ENCODE data around the gene CAMKMT. TPM values are rescaled to one million over a fixed set of nuclear protein-coding genes. Genes with fewer than 3 reads are reported as not detected.

CAMKMT gene
- total RNA-seq, 1 donor from 2014 or later = 8.4 TPM

DNA sequence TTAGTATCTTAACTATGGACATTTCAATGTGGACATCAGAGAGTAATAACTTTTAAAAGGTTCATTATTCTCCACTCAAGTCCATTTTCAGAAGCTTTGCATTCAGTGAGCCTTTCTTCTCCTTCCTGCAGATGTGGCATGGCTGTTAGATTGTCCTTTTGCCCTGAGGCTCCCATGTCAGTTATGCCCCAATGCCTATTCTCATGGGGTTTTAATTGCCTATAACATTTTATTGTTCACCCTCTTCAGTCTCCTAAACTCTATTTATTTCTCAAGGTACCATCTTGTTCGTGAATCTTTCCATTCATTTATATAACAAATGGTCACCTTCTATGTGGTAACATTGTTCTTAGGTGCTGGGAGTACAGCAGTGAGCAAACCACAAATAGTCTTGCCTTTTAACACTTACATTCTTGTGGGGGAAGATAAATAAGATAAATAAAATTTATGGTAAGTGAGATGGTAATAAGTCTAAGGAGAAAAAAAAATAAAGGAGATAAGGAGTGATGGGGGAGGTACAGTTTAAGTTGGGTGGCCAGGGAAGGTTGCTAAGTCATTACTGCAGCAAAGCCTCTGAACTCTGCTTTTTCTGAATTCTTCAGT lies 301.8 kb downstream of the CAMKMT start:
- no peak for ATAC-seq

DNA sequence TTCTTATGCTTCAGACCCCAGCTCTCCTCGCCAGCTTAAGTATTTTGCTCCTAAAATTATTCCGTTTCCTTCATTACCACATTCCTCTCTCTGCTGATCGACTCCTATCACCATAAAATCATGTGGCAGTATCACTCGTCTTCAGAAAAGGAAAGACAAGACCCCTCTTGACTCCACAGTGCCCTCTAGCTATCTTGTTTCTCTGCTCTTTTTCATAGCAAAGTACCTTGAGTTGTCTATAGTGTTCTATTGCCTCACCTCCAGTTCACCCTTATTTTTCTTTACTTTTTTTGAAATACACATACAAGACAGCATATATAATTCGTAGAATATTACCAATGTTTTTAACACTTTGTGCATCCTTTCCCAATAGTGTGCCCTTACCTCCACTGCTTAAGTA lies 306.6 kb downstream of the CAMKMT start:
- no peak for ATAC-seq

DNA sequence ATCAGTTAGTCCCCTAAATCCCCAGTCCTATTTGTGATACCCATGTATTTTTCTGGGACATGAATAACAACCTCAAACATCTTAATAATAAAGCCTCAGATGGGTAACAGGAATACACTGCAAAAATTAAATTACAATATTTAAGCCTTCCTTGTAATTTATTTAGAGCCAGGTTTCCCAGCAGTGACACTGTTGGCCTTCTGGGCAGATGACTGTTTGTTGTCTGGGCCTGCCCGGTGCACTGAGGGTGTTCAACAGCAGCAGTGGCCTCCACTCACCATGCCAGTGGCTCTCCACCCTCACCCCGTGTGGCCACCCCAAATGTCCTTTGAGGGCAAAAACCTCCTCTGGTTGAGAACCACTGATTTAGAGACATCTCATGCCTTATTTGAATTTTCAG lies 309.5 kb downstream of the CAMKMT start:
- ATAC-seq = no peak

DNA sequence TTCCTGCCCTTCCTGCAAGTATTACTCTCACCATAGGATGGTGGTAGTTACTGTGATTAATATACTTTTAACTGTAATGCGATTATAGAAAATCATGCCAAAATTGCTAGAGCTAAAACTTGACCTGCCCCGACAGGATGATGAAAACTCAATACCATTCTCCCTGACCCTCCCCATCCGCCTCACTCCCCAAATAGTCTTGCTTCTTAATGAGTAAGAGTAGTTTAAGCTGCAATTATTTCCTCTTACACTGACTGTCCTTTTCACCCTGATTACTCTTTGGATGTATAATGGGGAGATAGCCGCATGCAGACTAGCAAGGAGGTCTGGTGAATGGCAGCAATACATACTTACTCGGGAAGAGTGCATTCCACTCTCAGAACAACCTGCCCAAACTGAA lies 310.2 kb downstream of the CAMKMT start:
- no peak for ATAC-seq

DNA sequence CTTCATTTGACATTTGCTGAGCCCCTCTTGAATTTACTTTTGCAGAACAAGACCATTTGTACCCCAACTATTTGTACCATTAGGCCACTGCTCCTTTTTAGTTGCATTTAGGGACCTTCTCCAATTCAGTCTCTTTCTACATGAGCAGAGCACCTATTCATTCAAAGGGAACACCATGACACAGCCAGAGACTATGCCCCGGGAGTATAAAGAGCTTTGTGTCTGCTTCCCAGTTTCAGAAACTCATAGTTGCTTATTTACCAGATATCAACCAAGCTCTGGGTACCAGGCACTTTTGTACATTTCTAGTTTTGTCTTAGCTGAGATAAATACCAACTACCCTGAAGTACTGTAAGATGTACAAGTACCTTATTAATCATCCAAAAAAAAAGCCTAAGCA lies 310.7 kb downstream of the CAMKMT start:
- no peak for ATAC-seq

DNA sequence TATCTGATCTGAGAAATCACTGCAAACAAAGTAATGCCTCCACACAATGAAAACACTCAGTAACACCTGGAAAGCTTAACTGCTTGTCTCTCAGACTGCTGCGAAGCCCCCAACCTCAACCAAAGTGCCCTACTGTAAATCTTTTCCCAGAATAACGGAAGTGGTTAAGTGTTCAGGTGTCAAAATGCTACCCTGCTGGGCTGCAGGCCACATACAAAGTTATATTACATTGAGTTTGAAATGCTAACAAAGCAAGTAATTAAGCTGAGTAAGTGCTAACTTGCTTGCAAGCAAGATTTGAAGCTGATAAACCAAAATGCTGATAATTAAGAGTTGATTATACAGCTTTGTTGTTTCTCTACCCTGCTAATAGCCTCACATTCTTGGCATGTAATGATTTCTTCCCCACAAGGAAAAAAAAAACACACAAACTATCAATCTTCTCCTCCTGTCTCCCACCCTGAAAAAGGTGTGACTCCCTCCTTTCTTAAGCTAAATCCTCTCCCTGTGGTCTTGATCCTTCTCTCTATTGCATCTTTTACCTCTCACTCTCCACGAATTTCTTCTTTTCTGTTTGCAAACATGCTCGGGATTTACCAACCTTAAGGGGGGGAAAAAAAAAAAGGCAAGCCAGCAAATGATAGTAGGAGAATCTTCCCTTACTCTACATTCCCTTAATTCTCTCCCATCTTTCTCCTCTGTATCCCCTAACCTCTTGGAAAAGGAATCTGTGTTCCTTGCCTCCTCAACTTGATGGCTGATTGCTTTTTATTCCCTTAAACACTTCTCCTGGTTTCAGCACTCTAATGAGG lies 312.9 kb downstream of the CAMKMT start:
- no peak for ATAC-seq

DNA sequence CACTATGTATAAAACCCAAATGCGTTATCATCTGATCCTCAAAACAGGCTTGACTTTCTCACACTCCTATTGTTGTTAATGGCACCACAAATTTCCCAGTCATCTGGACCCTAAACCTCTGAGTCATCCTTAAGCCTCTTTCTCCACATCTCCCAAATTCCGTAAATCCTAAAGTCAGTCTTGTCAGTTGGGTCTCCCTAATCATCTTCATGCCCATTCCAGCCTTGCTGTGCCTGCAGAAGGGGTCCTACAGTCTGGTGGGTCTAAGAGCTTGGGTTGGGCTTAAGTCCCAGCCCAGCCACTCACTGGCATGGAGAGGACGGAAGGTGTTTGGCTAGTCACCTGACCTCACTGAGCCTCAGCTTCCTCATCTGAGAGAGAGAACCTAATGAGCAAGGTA lies 314.6 kb downstream of the CAMKMT start:
- no peak for ATAC-seq

DNA sequence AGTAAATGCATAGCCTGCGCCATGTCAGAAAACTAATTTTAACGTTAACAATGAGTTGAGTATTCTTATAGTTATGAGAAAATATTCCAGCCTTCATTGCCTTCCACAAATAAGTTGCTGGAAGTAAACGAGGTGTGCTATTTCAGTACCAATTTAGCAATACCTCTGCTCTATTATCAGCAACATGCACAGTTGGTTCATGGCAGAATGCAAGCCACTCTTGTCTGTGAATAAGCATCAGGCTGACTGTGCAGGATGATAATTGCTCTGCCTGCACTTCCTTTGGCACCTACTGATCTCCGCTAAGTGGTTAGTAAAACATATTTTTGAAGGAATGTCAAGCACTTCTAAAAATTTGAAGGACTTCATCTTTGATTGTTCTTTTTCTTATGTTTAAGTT lies 317.8 kb downstream of the CAMKMT start:
- ATAC-seq = no peak

DNA sequence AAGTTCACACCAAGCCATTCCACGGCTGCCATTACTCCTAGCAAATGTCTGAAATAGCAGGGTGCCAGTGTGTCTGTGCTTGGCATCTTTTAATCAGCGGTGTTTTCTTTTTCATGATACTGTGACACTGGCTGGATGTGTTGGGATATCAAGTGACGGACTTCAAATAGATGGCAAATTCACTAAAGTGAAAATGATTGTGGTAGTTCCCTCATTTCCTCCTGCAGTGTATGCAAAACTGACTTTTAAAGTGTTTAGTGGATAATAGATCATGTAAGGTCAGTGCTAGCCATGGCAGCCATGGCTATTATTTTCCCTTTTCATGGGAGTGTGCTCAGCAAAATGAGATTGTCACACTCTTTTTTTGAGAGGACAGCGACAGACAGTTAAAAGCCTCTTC lies 318.2 kb downstream of the CAMKMT start:
- no peak for ATAC-seq

DNA sequence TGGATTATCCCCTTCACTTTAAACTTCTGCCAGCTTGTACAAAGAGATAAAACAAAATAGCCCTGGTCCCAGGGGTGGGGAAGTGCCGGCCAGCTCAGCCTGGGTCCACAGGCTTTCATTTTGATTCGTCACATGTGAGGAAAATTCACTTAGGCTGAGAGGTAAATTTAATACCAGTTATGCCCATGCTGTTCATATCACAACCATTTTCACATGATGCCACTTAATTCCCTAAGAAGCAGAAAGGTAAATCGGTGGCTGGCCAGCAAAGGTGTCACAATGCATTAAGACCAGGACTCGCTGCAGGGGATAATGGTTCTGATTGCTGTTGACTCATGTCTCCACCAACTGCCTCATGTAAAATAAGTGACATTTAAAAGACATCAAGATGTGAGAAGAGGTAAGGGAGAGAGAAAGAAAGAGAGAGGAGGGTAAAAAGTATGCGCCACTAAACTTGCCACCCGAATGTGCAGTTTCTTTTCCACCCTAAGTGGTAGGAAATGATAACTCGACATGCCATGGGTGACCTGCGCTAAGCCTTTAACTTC lies 318.8 kb downstream of the CAMKMT start:
- no peak for ATAC-seq

DNA sequence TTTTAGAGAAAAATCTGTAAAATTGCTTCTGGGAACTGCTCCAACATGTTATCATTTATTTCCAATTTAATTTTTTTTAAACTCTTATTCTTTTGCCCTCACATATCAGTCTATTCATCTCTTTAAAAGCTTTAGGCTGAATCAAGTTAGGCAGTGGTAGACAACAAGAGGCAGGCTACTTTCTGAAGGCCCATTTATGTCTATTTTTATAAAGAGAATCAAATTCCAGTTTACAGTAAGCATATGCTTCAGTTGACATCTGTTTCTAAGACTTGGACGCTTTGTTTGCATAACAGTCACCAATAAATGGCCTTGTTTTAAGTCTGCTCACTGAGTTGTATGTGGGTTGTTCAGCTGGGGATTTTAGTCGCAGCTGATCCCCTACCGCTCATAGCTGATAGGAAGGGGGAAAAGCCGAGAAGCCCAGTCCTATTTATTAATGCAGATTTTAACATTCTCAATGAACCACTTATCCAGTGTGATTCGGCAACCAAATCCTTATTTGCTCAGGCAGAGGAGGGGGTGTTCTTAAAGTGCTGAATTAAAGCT lies 319.3 kb downstream of the CAMKMT start:
- no peak for ATAC-seq

DNA sequence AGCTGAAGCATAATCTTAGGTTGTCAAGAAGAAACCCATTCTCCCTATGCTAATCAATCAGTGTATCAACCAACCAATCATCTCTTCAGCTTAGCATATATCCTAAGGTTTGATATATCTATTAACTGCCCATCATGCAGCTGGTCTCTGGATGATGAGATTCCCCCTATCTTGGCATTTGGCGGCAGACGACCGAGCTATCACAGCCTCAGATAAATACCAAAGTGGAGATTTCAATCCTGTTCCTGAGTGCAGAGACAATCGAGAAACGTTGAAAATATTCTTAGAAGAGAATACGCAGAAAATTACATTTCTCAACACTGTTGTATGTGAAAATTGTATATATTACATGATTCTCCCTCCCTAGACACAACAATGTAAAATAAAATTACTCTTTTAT lies 320.7 kb downstream of the CAMKMT start:
- ATAC-seq = no peak

DNA sequence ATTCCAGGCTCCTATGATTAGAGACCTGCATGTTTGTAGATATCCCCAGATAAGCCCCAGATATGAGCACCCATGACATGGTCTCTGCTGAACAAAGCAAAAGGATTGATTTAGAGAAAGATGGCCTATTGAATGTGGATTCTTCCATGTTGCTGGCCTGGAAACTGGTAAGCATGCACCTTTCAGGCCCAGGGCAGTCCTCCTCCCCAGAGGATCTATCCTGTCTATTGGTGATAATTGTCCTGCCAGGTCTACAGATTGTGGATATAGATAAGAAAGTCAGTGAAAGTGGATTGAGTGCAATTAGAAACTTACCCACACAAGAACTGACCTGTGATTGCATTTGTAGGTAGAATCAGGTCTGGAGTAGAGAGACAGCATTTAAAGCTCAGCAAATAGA lies 322.8 kb downstream of the CAMKMT start:
- no peak for ATAC-seq

DNA sequence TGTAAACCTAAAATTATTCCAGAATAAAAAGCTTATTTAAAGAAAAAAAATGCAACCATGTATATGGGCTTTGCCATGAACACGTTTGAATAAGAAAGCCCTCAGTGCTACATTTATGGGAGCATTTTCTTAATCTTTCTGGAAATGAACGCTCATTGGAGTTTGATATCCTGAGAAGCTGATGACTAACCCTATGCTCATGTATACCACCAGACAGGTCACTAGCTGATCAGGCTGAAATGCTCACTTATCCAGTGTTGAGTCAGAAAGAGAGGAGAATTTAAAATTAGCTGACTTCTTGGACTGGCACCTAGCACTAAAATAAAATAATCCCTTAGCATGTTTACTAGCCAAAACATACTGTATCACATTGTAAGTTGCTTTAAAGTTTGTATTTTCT lies 324.8 kb downstream of the CAMKMT start:
- no peak for ATAC-seq

DNA sequence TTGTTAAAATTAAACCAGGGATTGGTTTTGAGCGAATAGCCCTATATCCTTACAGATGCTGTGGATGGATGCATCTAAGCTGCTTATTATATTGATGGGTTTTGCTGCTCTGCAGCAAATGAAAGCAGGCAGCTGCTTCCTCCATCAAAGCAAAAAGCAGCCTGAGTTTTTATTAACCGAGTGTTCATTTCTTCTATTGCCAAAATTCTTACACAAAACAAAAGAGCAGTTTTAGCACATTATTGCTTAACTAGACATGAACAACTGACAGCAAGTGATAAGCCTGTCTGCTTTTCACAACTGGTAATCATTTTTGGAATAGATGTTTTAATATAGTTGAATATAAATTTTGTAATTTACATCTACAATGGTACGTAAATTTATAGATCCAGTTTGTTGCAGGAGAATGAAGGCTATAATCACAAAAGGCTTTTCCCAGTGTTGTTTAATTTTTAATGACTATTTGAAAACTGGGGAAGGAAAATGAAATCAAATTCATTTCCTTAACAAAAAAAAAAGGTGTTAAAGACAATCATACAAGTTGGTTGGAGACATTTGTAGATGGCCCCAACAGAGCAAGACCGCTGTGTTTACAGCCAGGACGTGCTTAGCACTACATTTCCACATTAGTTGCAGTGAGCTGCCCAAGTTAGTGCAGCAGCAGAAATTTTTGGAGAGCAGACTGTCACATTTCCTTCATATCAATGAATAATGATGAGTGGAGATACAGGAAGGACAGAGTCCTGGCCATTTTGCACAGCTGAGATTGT lies 326.1 kb downstream of the CAMKMT start:
- ATAC-seq = no peak

DNA sequence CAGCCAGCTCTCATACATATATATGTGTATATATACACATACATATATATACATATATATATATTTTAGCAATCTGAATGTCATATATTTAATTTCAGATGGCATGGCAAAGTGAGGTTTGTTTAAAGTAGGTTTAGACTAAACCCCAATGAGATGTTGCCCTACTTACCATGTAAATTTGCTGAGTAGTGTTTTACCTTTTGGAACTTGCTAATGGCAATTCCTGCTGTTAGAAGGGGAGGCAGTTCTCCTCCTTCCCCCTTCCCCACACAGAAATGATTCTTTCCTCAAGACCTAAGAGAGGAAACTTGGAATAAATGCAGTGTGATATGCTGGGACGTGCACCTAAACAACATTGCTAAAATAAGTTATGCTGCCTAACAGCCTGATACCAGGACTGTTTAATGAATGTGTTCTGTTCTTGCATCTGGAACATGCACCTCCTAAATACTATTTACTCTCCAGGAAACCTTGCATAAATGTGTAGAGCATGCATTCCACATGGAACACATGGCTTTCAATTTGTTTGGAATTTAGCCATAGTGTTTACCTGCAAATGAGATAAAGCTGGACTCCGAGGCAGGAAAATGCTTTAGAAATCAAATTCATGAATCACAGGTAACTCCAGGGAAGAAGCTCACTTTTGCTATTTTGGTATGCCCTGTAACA lies 326.8 kb downstream of the CAMKMT start:
- no peak for ATAC-seq

DNA sequence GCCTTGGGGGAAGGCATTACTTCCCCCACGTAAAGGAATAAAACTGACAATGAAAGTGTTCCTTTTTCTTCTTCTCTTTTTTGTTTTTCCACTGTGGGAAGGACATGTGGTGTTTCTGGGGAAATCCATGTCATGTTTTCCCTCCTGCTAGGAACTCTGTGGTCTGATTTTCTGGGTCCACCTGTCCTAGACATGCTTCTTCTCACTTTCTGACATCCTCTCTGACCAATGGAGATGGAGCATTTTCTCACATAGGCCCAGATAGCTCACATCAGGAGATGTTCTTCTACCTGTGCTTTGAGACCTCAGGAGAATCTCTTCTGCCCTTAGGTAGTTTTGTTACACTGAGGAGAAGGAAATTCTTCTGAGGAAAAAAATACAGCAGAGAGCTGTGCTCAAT lies 327.8 kb downstream of the CAMKMT start:
- no peak for ATAC-seq

DNA sequence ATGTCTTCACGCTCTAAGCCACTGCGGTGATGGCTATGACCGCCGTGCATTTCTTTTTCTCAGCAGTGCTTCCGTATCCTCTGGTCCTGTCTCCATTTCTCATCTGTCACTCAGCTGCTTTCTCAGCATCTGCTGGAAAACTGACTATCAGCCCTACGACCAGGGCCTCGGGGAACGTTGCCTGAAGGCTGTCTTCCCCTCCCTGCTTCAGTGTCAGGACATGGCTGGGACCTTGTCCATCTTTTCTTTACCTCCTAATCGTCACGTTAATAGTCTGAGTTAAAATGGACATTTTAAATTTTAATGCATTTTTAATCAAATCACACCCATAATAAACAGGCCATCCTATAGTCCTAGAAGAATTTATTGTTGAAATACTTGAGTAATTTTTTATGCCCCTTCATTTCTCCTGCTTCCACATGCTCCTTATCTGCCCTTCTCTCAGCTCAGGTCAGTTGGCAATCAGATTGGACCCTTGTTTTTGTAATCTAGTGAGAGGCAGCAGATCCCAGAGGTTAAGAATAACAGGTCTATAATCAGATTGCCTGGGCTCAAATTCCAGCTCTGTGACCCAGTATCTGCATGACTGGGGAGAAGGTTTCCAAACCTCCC lies 329.5 kb downstream of the CAMKMT start:
- ATAC-seq = no peak

DNA sequence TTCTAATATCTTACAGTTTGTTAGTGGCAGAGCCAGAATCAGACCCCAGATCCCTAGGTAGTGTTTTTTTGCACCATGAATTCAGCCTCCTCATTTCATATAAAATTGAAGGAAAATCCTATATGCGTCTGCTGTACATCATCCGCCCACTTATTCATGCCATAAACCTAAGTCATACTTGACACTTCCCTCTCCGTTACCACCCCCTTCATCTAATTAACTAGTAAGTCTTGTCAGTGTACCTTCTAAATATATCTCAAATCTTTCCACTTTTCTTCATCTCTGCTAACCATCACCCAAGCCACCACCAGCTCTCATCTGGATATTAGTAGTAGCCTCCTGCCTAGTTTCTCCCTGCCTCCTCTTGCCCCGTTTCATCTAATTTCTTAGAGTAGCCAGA lies 331.1 kb downstream of the CAMKMT start:
- no peak for ATAC-seq

DNA sequence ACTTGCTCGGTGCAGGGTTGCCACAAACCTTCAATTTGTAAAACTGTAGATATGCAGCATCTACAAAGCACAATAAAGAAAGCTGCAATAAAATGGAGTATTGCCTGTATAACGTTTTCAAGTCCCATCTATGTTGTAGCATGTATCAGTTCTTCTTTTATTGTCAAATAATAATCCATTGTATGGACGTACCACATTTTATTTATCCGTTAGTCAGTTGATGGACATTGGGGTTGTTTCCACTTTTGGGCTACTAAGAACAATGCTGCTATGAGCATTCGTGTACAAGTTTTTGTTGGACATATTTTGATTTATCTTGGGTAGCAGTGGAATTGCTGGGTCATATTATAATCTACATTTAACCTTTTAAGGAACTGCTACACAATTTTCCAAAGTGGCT lies 339.1 kb downstream of the CAMKMT start:
- ATAC-seq = no peak

DNA sequence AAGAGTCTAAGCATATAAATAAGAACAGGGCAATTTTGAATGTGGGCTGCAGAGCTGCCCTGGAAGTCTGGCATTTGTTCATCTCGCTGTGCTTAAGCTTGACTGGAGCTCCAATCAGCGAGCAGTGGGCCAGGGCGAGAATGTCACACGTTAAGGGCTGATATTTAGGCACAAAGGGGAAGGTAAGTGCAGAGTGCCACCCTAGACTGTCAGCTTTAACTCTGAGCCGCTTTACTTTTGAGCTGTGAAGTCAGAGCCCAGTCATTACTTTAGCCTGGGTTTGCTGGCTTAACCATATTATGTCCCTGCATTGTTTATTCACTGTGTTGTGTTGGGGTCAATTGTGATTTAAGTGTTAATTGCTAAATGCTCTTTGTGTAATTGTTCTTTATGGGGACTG lies 343.6 kb downstream of the CAMKMT start:
- ATAC-seq = no peak

DNA sequence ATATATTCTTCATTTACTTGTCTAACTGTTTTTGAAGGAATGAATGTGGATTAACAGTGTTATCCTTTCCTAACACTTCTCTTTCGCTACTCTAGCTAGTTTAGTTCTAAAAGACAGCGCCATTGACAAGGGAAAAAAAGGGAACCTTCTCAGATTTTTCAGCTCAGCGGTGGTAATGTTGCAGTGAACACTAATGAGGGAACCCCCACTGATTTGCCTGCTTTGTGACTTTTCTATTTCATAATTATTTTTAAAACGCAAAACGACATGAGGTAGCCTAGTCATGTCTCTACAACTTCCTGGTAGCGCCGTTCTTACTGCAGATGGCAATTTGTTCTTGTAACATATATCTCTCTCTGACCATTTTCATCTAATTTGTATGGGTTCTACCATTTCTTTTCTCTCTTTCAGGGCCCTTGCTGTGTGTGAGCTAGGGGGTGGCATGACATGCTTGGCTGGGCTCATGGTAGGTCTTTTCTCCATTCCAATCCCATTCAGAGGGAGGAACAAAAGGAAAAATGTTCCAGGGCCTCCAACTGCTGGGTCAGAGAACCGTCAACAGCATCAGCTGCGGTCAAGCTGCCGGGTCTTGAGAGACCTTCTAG lies 344.2 kb downstream of the CAMKMT start:
- ATAC-seq = no peak
